Erythroblast (primary cell): ENCODE data around the gene CHST2.

Experiments
- DNase-seq, 2 experiments: peaks; one replicate each; lab custom pipeline; 2025; lab: John Stamatoyannopoulos, UW
- GATA1 ChIP-seq: IDR thresholded peaks from 2 replicates; pipeline ENCODE4 v1.6.1; 2011; ENCODE audit warnings: low read depth, mild to moderate bottlenecking, control low read depth, low read length, moderate library complexity
- POLR2A ChIP-seq: IDR thresholded peaks from 2 replicates; pipeline ENCODE4 v1.6.1; 2011; ENCODE audit warnings: mild to moderate bottlenecking, low read length

Gene CHST2

DNA sequence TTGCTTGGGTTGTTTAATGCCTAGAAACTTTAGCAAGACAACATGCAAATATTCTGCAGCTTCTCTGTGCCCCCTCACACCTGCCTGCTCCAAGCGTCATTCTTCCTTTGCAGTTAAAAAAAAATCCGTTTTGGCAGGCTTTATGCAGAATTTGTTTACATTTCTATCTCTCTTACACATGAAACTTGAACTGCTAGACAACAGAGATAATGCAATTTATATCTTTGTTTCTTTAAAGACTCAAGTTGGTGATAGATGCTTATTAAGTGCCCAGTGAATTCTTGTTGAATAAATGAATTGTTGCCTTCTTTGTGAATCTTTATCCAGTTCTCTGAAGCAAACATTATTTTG lies 53.2 kb downstream of the CHST2 start:
- no peak for TF ChIP-seq GATA1
- no peak for TF ChIP-seq POLR2A
- no peak for DNase-seq

DNA sequence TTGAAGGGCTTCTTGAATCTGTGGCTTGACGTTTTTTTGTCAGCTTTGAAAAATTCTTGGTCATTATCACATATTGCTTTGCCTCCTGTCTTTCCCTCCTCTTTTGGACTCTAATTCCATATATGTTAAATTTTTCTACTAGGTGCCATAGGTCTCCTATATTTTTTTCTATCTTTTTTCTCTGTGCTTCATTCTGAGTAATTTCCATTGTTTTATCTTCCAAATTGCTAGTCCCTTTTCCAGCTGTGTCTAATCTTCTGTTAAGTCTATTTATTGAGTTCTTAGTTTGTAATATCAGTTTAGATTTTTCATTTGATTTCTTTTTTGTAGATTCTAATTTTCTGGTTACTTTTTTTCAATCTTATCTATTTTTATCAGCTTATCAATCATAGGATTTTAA lies 53.7 kb downstream of the CHST2 start:
- DNase-seq: no peak

More for the DNA sequence above, 53.7 kb downstream of the CHST2 start:
- TF ChIP-seq GATA1 (no peak), POLR2A (no peak)
